ENCODE results near the gene TGFB3.

Gene TGFB3

GRCh38 chr14:75986439-75986765 is 4.6 kb upstream of the TGFB3 start:
- no peak for DNase-seq

GRCh38 chr14:75985618-75986438 is 4.0 kb upstream of the TGFB3 start, which contains the start of gene IFT43:
Gene IFT43, plus strand, starts transcription at chr14:75985763. Its CDS starts 24 bp downstream, at chr14:75985787.
- DNase-seq = peak; percentile 74 to 85

GRCh38 chr14:75984674-75985073 is 2.9 kb upstream of the TGFB3 start:
- no peak for DNase-seq

GRCh38 chr14:75983019-75983358 is 1.2 kb upstream of the TGFB3 start:
- DNase-seq = no peak

- DNase-seq = peak; percentile 70 to 78
Observed at GRCh38 chr14:75982266-75983018, 647 bp upstream of the TGFB3 start.

- DNase-seq = no peak
Observed at GRCh38 chr14:75980856-75981255, 939 bp downstream of the TGFB3 start.

GRCh38 chr14:75979648-75980565 is 1.9 kb downstream of the TGFB3 start:
- DNase-seq = no peak

DNA sequence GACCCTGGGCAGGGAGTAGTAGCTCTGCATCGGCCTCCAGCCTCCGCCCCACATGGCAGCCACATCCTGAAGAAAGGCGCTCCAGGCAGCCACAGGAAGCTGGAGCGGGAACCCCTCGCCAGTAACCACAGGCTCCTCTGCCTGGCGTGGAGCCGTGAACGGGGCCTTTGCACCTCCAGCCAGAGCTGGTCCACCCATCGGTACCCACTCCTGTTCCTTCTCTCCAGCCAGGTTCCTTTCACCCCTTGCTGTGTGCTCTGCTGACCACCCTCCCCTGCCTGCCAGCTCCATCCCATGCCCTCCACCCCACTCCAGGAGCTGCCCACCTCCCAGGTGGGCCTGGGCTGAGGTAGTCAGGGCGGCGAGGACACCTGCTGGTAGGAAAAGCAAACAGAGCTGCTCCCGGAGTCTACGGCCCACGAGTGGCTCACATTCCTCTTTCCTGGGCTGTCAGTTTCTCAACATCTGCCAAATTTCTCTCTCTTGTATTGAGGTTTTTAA is 2.7 kb downstream of the TGFB3 start:
- no peak for DNase-seq

DNA sequence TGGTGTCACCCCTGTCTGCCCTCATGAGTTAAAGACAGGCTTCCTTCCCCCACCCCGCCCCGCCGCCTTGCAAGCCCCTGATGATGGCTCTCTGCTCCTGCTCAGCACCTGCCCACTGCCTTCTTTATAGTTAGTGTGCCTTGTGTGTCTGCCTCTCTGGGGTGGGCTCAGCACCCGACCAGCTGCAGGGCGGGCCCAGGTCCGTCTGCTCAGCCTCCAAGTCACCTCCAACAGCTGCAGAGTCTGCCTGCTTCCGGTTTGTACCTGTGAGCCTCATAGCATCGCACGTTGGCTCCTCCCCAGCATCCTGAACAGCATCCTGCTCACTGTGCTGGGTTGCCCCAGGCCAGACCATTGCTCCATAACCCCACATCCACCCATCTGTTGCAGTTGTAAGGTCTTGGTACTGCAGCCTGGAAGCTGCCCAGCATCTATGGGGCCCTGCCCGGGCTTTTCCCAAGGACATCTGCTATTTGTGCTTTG is 3.5 kb downstream of the TGFB3 start:
- no peak for DNase-seq

DNA sequence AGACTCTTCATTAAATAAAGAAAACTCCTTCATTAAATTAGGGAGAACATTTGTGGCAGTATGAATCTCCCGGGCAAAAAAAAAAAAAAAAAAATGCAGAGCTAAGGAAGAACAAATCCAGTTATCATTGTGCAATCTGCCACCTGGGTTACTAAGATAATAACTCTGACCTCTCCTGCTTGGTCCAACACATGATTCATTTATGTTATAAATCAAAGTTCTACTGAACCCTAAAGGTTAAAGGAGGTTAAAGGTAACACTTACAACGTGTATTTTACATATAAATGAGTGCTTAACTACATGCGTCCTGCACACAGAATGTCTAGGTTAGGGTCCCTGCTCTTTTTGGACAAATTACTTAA is 4.2 kb downstream of the TGFB3 start:
- DNase-seq = no peak

DNA sequence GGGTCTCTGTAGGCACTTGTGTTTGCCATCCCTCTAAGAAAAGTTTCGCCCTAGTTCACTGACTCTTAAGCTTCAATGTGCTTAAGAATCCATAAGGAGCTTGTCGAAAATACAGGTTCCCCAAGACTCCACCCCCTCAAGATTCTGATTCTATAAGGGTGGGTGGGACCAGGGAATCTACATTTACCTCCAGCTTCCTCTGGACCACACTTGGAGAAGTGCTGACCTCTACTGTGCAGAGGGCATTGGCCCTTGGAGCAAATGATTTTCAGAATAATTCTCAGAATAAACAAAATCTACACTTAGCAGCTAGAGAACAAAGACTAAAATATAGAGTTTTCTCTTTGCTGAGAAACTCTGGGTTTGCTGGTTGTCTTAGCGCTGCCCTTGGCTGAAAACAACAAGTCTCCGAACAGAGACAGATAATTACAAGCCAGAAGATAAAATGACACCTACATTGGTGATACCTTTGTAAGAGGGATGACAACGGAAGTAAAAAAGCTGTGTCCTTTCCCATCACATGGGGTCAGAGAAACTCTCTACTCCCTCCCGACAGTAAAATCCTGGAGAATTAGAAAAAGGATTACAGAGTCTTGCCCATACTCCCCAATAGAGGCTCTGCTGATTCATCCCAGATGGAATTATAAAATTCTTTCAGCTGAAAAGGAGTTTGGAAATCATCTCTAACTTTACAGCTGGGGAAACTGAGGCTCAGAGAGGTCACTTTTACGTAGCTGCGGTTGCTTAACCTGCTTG is 4.8 kb downstream of the TGFB3 start:
- no peak for DNase-seq

DNA sequence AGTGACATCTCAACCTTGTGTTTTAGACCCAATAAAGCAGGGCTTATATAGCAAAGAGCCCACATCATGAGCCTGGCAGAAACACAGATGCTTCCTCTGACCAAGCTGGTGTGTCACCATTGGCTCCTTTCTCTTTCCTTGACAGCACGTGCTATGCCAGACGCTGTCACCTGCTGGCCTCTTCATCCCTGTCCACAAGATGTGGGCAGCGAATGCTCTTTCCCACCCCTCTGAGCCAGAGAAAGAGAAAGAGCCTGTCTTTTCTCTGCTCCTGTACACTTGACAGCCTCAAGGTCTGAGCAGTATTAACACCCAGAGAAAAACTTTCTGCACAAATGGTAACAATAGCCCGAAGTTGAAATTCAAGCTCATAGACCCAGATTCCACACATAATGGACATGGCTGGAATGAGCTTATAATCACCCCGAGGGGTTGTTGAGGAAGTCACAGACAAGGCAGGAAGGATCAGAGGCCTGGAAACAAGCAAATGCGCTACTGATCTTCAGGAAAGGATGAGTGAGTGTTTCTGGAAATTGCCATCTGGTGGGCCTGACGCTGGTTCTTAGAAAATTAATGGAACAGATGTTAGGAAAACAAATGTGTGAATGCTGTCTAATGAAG is 8.9 kb downstream of the TGFB3 start:
- DNase-seq = no peak

- DNase-seq = no peak
Observed at GRCh38 chr14:75971509-75971908, 10.3 kb downstream of the TGFB3 start.

DNA sequence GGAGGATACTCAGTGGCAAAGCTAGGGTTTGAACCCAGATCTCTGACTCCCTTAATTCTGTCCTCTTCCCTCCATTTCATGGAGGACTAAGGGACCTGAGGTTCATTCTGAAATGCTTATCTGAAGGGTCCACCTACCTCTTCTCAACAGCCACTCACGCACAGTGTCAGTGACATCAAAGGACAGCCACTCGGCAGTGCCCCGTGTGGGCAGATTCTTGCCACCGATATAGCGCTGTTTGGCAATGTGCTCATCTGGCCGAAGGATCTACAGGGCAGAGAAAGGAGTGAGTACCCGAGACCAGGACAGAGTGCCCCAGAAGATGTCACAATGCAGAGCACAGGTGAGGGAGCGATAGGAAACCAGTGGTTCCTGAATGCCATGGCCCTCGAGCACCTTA is 10.8 kb downstream of the TGFB3 start:
- DNase-seq = no peak

DNA sequence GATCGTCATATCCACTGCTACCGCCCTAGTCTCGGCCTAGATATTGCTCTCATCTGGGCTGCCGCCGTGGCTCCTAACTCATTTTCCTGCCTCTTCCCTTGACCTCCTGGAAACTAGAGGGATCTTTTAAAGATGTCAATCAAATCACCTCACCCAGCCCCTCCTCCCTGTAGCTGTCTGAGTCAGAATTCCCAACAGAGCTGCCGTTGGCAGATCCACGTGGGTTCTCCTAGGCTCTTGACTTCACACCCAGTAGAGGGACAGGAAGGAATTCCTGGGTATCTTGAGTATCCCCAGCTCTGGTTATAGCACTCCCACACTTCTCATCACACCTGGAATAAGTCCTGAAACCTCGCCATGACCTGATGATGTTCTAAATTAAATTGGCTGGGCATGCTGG is 11.9 kb downstream of the TGFB3 start:
- no peak for DNase-seq

DNA sequence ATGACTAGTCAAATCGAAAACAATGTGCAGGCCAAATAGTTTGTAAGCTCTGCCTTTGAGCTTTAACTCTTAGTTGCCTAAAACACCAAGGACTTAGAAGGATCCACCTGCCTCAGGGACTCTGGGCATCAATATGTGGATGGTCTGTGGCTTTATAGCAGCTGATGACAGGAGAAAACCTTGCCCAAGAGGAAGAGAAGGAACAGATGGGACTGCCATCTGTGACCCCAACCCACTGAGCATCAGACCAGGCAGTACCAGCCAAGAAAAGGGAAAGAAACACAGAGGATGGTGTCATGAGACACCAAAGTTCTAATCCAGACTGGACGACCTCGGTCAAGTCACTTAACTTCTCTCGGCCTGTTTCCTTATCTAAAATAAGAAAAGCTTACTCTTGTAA is 12.7 kb downstream of the TGFB3 start:
- DNase-seq = no peak

DNA sequence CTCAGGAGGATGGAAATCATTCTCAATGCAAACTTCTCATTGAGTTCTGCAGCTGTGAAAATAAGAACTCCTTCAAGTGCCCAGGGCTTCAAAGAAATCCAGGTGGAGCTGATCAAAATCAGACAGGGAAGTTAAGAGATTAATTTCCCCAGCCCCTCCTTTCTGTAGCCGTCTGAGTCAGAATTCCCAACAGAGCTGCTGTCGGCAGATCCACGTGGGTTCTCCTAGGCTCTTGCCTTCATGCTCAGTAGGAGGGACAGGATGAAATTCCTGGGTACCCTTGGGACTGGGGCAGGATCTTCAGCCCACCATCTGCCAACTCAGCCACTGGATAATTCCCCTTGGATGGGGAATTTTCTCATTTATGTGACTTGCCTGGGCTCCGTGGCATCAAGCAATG is 13.3 kb downstream of the TGFB3 start:
- no peak for DNase-seq

DNA sequence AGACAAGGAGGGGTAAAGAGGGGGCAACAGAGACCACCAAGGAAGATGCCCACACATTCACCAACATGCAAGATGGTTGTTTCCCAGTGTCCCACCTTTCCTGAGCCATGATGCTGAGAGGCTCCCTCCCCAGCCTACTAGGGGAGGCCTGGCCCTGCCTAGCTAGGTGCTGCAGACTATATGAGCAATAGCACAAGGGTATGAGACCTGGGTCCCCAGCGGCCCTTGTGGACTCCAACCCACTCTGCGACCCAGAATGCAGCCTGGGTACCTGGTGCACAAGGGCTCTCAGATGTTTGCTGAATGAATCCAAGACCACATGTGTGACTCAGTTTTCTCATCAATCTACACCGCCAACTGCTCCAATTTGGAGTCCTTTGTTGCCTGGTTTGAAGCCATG is 13.9 kb downstream of the TGFB3 start:
- no peak for DNase-seq

- DNase-seq = no peak
Observed at GRCh38 chr14:75961662-75962061, 20.1 kb downstream of the TGFB3 start.

- DNase-seq = no peak
Observed at GRCh38 chr14:75960231-75960630, 21.6 kb downstream of the TGFB3 start.

- DNase-seq = no peak
Observed at GRCh38 chr14:75959031-75959430, 22.8 kb downstream of the TGFB3 start.

- no peak for DNase-seq
Observed at GRCh38 chr14:75952489-75952888, 29.3 kb downstream of the TGFB3 start.

All from inflammatory macrophage (primary cell).